Panc1 (cell line): ENCODE results near the gene U2AF1L4. TPM values are rescaled to one million over a fixed set of nuclear protein-coding genes. Genes with fewer than 3 reads are reported as not detected.
A peak's percentile ranks its signal among the peaks of the same experiment; 100 is the strongest.

Experiments
- ATAC-seq: fragments of 200-7000 bp; cut with Tn5 transposase; 2 replicates; pipeline ENCODE4 v1.9.1; 2020; ENCODE audit warnings: mild to moderate bottlenecking, moderate library complexity
- BruUV-seq: library from RNA; stranded (reverse); fragments of 400-500 nt; replicated peaks from 2 replicates; lab custom pipeline; 2021; lab: Mats Ljungman, UMichigan
- CTCF ChIA-PET: fragments of 300-600 bp; sonication (Branson Sonifier 250); formaldehyde crosslinking; loops from one replicate; lab custom pipeline; 2022; ENCODE audit warnings: antibody characterized with exemption; lab: Charles Lee
- POLR2A ChIA-PET: fragments of 300-600 bp; sonication (Branson Sonifier 250); formaldehyde crosslinking; loops from one replicate; lab custom pipeline; 2022; ENCODE audit warnings: antibody characterized with exemption; lab: Charles Lee
- DNase-seq: peaks from one replicate; pipeline ENCODE4 v3.0.0-alpha.2; 2010; ENCODE audit warnings: low read depth, low spot score
- H3K27ac ChIP-seq: 2 replicates; pipeline ENCODE4 v1.5.1; 2011; ENCODE audit warnings: mild to moderate bottlenecking, low read length, inconsistent platforms
- H3K27me3 ChIP-seq: fragments of 200-500 bp; sonication (Bioruptor generic); 2 replicates; pipeline ENCODE4 v1.6.0; 2014; ENCODE audit warnings: low read length, inconsistent platforms; ENCODE audit not compliant: control insufficient read depth, insufficient read depth
- H3K36me3 ChIP-seq: fragments of 200-500 bp; sonication (Bioruptor generic); 2 replicates; pipeline ENCODE4 v1.5.1; 2014; ENCODE audit warnings: inconsistent platforms, mild to moderate bottlenecking, low read length, moderate library complexity; ENCODE audit not compliant: control insufficient read depth, insufficient read depth
- H3K4me1 ChIP-seq: 2 replicates; pipeline ENCODE4 v1.5.1; 2011; ENCODE audit warnings: inconsistent platforms, mild to moderate bottlenecking, low read length, moderate library complexity; ENCODE audit not compliant: control insufficient read depth, insufficient read depth
- H3K4me3 ChIP-seq, 2 experiments: 2 replicates each; pipeline ENCODE4 v1.5.1; 2011 to 2012; ENCODE audit warnings: low read depth in 2 of 2, low read length in 2 of 2, mild to moderate bottlenecking in 2 of 2, inconsistent platforms in 1 of 2, moderate library complexity in 1 of 2
- H3K9me3 ChIP-seq: fragments of 200-500 bp; sonication (Bioruptor generic); 2 replicates; pipeline ENCODE4 v1.5.1; 2014; ENCODE audit warnings: low read depth, mild to moderate bottlenecking, inconsistent platforms, low read length, moderate library complexity; ENCODE audit not compliant: control insufficient read depth, insufficient read depth
- POLR2AphosphoS5 ChIP-seq: IDR thresholded peaks from 2 replicates; pipeline ENCODE4 v1.6.1; 2012; ENCODE audit warnings: mild to moderate bottlenecking, low read depth, low read length, moderate library complexity
- SIN3A ChIP-seq: IDR thresholded peaks from 2 replicates; pipeline ENCODE4 v1.6.1; 2012; ENCODE audit warnings: low read depth, mild to moderate bottlenecking, low read length, moderate library complexity, borderline replicate concordance; ENCODE audit not compliant: insufficient read depth
- TCF7L2 ChIP-seq: IDR thresholded peaks from 2 replicates; pipeline ENCODE4 v1.6.1; 2011; ENCODE audit warnings: mild to moderate bottlenecking, low read depth, low read length, inconsistent platforms
- in situ Hi-C: cut with HindIII; loops from 2 replicates; pipeline ENCODE4 v1.10.0; 2016; ENCODE audit warnings: low sequenced_read_pairs, low pct_unique_long_range_greater_than_20kb
- intact Hi-C: fragments of 100-400 bp; cut with micrococcal nuclease; formaldehyde crosslinking; loops from one replicate; pipeline ENCODE4 v1.10.0; 2022; ENCODE audit not compliant: unreplicated experiment
- total RNA-seq: library from RNA; stranded (reverse); gene quantifications from one replicate; pipeline ENCODE4 v1.2.1, GENCODE V29; 2021; ENCODE audit not compliant: unreplicated experiment
- TF ChIP-seq, protein P1 (sequence below), 2 experiments: IDR thresholded peaks; 2 replicates each; pipeline ENCODE4 v1.6.1; 2011 to 2012; ENCODE audit warnings: low read depth in 2 of 2, control low read depth in 1 of 2, low read length in 1 of 2, mild to moderate bottlenecking in 1 of 2, moderate library complexity in 1 of 2; ENCODE audit not compliant: insufficient read depth in 1 of 2
- TF ChIP-seq, protein P2 (sequence below): fragments of 450-650 bp; IDR thresholded peaks from 2 replicates; pipeline ENCODE4 v1.5.1; 2017; ENCODE audit warnings: mild to moderate bottlenecking

The U2AF1L4 gene
- total RNA-seq, 1 experiment from 2014 or later, result 29.8 TPM

DNA sequence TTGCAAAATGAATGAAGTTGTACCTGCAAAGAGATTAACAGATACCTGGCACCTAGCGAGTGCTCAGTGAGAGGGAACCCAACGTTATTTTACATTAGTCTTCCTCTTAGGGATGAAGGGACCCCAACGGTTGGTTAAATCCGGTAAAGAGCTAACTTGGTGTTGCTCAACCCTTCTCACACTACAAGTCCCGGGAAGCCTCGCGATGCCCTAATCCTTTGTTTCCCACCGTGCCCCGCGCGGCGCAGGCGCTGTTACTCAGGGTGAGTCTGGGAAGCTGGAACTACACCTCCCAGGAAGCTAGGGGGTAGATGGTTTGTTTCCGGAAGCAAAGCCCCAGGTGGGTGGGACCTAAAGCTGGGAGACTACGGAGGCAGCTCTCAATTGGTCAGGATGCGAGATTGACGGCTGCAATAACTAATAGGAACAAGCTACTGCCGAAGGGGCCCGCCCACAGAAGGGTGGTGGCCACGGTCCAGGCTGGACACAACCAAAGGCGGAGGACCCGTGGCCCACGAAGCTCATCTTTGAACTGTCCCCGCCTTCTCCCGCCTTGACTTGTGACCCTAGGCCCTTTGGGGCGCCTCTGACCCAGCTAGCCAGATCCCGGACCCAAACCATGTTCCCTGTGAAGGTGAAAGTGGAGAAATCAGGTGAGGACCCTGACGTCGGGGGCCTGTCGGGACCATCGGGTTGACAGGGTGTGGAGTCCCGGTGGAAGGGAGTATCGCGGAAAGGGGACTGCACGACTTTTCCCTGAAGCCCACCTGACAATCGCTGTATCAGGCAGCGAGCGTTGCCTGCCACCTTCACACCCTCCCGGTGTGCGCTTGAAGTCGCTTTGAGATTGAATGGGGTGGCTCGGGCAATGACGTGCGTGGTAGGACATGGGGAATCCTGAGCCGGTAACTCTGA lies 3.1 kb upstream of the U2AF1L4 start, which contains the start of gene LIN37:
TSS of gene LIN37 (plus strand) at position 471 of the 915 bp plus-strand sequence. CDS start at position 620, 149 bp downstream.
- Histone ChIP-seq H3K4me3 (peak within 1 kb of the TSS; percentile 87 to 89), H3K27ac (peak within 1 kb of the TSS; percentile 92), H3K4me1 (peaks cover 24% of the 10 kb centered on the region), H3K27me3 (no peaks in the 10 kb centered on the region), H3K9me3 (no peaks in the 10 kb centered on the region), H3K36me3 (no peaks in the 10 kb centered on the region)
- TSS peak; percentile 51 for BruUV-seq
- TF ChIP-seq, protein P1, sequence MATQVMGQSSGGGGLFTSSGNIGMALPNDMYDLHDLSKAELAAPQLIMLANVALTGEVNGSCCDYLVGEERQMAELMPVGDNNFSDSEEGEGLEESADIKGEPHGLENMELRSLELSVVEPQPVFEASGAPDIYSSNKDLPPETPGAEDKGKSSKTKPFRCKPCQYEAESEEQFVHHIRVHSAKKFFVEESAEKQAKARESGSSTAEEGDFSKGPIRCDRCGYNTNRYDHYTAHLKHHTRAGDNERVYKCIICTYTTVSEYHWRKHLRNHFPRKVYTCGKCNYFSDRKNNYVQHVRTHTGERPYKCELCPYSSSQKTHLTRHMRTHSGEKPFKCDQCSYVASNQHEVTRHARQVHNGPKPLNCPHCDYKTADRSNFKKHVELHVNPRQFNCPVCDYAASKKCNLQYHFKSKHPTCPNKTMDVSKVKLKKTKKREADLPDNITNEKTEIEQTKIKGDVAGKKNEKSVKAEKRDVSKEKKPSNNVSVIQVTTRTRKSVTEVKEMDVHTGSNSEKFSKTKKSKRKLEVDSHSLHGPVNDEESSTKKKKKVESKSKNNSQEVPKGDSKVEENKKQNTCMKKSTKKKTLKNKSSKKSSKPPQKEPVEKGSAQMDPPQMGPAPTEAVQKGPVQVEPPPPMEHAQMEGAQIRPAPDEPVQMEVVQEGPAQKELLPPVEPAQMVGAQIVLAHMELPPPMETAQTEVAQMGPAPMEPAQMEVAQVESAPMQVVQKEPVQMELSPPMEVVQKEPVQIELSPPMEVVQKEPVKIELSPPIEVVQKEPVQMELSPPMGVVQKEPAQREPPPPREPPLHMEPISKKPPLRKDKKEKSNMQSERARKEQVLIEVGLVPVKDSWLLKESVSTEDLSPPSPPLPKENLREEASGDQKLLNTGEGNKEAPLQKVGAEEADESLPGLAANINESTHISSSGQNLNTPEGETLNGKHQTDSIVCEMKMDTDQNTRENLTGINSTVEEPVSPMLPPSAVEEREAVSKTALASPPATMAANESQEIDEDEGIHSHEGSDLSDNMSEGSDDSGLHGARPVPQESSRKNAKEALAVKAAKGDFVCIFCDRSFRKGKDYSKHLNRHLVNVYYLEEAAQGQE (IDR thresholded peaks at IDR 0.05; ENCODE audit: insufficient read depth in 1 of 2, low read depth in 2 of 2, low read length in 1 of 2), result no peak
- TF ChIP-seq POLR2AphosphoS5 (peak; percentile 96), TCF7L2 (peak; percentile 55; the same call in 1 of the 2 replicates), SIN3A (0 out of 2 replicates have a peak, but pooled peaks have one; percentile 72)
- TF ChIP-seq, protein P2, sequence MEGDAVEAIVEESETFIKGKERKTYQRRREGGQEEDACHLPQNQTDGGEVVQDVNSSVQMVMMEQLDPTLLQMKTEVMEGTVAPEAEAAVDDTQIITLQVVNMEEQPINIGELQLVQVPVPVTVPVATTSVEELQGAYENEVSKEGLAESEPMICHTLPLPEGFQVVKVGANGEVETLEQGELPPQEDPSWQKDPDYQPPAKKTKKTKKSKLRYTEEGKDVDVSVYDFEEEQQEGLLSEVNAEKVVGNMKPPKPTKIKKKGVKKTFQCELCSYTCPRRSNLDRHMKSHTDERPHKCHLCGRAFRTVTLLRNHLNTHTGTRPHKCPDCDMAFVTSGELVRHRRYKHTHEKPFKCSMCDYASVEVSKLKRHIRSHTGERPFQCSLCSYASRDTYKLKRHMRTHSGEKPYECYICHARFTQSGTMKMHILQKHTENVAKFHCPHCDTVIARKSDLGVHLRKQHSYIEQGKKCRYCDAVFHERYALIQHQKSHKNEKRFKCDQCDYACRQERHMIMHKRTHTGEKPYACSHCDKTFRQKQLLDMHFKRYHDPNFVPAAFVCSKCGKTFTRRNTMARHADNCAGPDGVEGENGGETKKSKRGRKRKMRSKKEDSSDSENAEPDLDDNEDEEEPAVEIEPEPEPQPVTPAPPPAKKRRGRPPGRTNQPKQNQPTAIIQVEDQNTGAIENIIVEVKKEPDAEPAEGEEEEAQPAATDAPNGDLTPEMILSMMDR, result no peak
- peak; percentile 100 for DNase-seq
- in situ Hi-C loops, result no loop called here
- ChIA-PET POLR2A (interaction anchor here (0.5 to 1.2 kb wide), 6 partner anchors 9 to 183 kb away, joined by 3 to 9 read pairs (median 6); no protein-coding TSS in a partner anchor), CTCF (interaction anchor here (0.6 to 0.9 kb wide), 5 partner anchors 11 to 251 kb away, joined by 3 to 7 read pairs (median 3); no protein-coding TSS in a partner anchor)
- intact Hi-C loops, result no loop called here
- peak; percentile 90 for ATAC-seq

DNA sequence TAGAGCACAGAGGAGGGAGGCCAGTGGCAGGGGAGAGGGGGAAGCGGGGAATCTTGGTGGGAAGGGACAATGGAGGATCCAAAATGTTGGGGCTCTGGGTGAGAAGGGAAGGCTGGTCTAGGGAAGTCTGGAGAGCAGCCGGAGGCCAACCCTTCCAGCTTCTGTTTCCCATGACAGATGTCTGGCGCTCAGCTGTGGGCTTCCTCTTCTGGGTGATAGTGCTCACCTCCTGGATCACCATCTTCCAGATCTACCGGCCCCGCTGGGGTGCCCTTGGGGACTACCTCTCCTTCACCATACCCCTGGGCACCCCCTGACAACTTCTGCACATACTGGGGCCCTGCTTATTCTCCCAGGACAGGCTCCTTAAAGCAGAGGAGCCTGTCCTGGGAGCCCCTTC lies 1.3 kb upstream of the U2AF1L4 start:
- Histone ChIP-seq H3K9me3 (no peaks in the 10 kb centered on the region), H3K27me3 (no peaks in the 10 kb centered on the region), H3K4me1 (peaks cover 24% of the 10 kb centered on the region), H3K4me3 (peak overlapping the region; percentile 92 to 97), H3K36me3 (no peaks in the 10 kb centered on the region), H3K27ac (peak overlapping the region; percentile 98)
- TF ChIP-seq TCF7L2 (no peak), POLR2AphosphoS5 (no peak), SIN3A (no peak)
- TF ChIP-seq, protein P2, result no peak
- TF ChIP-seq, protein P1 (IDR thresholded peaks at IDR 0.05; ENCODE audit: insufficient read depth in 1 of 2, low read depth in 2 of 2, low read length in 1 of 2), result no peak
- DNase-seq, result no peak
- CTCF ChIA-PET, result no interaction called here
- in situ Hi-C loops, result no loop called here
- intact Hi-C loops, result no loop called here
- BruUV-seq, result no TSS peak
- POLR2A ChIA-PET, result interaction anchor here (1.2 kb wide), 1 partner anchor 43 kb away, joined by 3 read pairs; no protein-coding TSS in a partner anchor
- no peak for ATAC-seq
